ENCODE results near the gene MYO5B.

Gene MYO5B

DNA sequence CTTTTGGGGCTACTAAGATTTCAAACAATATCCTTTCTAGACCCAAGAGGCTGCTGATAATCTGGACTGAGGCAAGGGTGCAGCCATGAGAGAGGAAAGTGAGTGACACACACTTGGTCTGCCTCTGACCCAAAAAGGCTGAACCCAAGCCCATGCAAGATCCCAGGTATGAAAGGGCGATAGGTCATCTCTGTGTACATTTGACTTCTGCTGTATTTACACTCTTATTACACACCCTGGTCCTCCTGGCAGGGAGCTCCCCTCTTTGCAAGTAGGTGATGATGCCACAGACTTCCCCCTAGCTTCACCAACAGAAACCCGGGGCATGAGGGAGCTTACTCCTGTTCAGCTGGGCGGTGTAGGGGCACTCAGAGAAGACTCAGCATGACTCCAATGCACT is 319.8 kb downstream of the MYO5B start:
- no peak for DNase-seq

DNA sequence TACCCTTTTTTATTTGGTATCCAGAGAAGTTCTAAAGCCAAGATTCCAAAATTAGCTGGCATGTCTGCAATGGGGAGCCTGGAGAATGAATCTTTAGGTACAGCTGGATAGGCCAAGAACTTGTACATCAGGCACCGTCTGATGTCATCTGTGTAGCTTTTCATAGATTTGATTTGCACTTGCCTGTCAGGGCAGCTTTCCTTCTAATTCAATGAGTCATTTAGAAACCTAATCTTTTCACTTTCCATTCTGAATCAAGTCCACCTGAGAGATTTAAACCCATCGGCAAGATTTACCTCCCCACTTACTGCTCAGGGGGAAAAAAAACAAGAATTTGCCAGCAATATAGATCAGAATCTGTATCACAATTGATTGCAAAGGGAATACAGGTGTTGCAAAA is 320.7 kb downstream of the MYO5B start:
- no peak for DNase-seq

DNA sequence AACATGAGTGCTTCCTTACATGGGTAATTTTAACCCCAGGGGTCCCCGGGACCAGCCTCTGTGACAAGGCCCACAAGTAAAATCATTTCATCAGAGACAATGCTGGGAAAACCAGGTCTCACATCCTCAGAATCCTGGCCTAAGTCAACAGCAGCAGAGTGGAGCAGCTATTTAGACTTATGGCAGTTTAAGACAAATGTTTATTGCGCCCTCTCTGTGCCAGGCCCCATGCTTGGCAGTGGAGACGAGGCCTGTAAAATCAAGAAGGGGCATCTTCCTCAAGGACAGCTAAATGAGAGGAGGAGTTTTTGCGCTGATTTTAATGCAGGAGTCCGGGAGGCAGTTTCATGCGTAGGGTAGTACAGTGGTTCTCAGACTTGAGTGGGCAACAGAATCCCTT is 325.6 kb downstream of the MYO5B start:
- no peak for DNase-seq

DNA sequence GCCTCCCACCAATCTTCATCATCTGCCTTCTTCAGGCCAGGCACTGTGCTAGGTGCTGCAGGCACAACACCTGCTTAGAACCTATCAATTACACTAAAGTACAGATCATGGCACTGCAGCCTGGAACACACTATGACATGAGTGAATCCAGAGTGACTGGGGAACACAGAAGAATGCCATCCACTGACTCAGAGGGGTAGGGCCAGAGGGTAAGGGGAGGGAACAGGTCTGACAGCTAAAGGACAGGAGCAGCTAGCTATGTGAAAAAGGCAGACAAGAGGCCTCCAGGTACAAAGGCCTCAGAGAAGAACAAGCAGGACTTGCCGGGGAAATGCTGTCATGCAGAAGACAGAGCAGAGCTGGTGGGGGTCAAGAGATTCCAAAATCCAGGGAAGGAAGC is 328.3 kb downstream of the MYO5B start:
- no peak for DNase-seq

DNA sequence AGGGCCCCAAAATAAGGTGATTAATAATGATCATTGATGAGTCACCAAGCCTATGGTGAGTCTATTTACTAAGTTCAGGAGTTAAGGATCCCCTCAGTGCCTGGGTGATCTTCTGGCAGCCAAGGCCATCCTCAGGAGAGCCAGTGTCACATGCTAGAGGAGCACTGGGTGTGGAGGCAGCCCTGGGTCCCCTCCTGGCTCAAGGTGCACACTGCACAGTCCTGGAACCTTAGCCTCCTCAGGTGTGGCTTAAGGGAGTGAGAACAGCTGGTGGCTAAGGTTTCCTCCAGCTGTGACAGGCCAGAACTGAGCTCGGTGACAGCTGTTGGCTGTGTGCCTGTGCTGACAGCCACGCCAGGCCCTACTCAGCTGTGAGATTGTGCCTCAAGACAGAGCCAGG is 329.5 kb downstream of the MYO5B start:
- no peak for DNase-seq

DNA sequence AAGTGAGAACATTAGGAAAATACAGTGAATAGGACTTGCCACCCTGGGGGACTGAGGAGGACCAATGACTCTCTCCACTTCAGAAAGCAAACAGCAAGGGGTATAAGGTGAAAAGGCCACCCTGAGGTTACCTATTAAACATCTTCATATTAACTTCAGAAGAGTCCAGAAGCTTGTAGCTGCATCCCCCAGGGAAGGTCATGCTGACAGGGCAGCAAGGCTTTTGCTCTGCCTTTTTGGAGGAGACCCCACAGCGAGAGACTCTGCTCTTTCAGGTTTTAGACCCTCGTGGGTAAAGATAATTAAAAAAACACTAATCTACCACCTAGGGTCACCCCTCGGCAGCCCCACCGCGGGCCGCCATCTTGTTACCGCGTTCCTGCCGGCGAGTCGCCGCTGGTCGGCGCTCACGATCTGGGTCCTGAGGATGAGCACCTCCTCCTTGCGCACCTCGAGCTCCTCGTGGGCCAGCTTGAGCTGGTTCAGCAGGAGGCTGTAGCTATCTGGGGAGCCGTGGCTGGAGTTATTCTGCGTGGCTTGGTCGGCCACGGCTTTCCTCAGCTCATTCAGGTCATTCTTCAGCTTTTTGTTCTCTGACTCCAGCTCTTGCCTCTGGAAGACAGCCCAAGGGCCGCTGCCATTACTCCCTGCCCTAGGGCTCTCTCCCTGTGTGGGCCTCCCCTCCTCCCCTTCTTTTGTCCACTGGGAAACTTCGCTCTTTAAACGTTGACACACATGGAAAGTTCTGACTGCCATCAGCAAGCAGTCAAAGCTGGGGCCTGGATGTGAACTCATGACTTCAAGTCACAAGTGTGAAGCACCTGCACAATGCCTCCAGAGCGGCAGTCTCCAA is 331.0 kb downstream of the MYO5B start:
- no peak for DNase-seq

DNA sequence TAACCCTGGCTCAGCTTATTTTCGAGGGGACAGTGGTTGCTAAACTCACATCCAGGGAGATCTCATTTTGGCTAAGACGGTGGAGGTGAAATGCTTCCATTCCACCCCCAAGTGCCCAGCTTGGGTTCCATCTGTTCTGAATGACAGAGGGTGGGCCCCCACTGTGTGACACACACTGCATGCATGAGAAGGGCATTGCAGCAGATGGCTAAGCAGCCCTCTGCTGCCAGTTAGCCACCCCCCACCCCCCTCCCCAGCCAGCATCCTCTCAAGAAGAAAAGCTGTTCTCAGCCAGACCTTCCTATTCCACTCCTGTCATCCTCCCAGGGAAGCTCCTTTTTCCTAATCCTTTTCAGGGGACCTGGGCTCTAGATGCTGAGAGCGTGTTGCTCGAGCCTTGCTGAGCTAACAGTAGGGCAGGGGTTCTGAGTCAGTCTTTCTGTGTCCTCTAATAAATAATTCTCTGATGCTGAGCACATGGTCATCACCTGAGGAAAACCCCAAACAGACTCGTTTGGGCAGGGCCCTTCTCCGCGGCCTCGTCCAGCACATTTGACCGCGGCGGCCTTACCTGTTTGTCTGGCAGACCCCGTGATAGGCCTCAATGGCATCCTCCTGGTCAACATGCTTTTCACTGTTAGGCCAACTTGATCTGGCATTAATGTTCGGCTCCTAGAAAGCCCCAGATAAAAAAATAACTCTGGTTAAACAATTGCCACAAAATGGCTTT is 332.1 kb downstream of the MYO5B start:
- no peak for DNase-seq

DNA sequence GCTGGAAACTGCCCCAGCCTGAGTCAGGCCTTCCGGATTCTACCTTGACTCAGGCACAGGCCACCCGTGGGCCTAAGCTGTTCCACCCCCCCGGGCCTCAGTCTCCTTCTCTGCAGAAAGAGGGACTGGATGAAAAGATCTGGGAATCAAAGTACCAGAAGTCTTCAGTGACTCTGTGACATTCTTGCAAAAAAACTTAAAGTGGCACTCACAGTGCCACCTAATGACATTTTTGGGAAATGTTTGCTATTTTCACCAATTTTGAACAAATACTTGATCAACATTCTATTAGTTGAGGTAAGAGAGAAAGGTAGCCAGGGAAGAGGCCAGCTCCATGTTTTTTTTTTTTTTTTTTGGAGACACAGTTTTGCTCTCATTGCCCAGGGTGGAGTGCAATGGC is 333.3 kb downstream of the MYO5B start:
- no peak for DNase-seq

DNA sequence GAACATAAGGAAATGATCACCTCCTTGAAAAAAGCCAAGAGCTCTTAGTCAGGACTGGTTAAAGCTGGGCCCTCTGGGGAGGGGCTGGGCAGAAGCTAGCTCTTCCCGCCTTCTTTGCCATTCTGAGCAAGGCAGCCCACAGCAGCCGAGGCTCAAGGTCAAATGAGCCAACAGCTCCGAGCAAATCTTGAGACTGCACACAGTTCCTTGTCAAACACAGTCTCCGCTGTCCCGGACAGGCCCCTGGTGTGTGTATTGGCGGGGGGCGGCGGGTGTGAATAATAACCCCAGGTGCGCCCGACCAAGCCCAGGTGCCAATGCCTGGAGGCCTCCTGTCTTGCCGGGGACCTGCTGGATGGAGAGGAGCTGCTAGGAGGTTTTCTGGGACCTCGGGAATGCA is 335.2 kb downstream of the MYO5B start:
- no peak for DNase-seq

DNA sequence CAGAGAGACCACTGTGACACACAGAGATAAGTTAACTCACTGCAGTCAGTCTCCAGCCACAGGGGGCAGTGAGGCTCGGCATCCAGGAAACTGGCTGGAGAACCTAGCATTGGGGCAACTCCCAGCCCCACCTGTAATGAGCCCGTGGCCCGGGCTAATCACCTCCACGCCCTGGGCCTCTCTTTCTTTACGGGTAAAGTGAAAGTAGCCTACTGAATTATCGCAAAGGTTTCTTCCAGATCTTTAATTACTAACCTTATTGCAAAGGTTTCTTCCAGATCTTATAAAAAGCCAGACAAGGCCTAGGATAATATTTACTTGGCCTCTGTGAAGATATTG is 336.0 kb downstream of the MYO5B start:
- DNase-seq, result no peak

DNA sequence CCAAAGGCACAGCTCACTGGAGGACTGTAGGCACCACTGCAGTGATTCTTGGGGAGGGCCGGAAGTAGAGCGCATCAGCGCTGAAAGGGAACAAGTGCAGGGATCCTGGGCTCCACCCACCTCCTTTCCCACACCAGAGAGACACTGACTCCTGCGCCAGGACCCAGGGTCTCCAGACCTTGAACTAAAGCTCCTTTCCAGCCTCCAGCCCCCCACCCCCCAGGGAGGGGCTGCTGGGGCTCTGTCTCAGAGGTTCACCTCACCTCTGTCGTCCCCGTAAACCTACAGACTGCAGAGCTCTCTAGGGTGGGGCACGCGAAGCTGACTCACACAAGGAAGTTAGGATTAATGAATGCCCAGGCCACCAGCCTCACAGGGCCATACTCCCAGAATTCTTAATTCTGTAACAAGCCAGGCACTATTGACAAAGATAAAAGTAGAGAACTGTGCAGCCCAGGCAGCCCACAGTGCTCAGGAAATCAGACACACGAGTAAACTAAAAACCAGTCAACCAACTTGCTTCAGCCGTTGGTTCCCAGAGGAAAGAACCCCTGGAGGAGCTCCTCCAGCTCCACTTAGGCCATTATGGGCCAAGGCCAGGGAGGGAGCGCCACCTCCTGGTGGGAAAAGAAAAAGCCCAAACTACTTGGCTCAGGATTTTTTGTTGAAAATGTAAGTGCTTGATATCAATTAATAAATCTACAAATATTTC is 336.5 kb downstream of the MYO5B start:
- peak; percentile 45 for DNase-seq

DNA sequence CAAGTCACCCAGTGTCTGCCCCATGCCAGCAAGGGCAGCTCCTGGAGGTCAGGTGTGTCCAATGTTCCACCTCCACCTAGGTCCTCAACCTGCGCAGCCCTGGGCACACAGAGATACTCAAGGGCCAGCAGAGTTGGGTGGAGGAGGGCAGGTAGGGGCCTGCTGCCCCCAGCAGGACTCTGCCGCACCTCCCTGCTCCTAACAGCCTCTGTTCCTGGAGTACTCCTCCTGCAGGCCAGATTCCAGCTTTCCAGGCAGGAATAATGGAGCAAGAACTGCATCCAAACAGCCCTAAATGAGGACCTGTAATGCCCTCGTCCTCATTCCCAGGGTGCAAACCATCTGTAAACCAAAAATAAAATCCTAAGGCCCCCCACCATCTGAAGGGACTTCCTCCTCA is 337.2 kb downstream of the MYO5B start:
- DNase-seq, result no peak

DNA sequence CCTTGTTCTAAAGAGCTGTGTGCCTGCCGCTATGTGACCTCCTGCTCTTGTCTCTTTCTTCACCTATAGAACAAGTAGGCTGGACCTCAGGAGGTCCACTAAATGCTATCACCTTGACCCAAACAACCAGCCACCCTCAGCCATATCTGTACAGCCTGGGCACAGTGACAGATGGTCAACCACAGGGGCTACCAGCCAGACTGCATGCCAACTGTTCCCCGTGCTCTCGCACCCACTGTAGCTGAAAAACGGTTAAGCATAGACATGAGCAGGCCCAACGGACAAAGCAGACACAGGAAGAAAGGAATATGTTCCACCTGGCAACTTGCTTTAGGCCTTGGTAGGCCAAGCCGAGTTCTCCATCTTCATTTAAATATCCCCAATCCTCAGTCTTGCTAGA is 338.5 kb downstream of the MYO5B start:
- DNase-seq, result no peak

DNA sequence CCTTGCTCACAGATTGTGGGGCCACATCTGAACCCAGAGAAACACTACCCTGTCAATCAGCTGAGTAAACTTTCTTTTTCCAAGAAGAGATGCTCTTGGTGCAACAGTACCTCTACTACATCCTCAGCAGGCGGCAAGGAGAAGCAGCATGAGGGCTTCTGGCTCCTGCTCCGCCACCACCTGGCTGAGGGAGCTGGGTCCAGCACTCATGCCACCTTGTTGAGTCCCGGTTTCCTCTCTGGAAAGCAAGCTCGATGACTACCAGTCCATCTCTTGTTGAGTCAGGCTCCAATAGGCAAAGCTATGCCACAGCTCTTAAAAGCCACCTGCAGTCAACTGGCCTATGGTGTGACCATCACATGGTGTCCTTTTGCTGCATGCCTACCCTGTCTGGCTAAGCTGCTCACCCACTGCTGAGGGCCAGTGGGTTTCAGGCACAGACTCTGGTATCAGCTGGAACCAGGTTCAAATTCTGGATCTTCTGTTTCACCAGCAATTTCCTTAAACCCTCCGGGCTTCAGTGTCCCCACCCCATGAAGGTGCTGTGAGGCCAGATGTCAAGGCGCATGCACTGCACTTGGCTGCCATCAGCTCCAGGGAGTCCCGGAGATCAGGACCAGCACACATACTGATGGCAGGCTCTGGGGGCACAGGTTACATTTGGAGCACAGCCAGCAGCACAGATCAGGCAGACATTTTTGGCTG is 339.1 kb downstream of the MYO5B start:
- DNase-seq, result no peak

DNA sequence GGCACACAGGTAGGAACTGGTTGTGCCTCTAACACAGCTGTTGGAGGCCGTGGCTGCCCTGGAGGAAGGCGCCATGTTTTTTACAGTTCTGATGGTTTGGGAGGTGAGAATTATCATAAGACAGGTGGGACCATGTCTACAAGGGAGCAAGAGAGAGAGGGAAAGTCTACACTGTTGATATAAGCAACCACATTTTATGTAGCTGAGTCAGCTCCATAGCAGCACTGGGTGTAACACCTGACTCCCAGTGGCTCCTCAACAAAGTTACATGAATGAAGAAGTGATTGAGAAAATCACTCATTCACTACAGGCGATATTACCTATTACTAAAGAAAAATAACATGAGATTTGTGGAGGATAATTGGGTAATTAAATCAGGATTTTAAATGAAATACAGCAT is 340.3 kb downstream of the MYO5B start:
- no peak for DNase-seq

DNA sequence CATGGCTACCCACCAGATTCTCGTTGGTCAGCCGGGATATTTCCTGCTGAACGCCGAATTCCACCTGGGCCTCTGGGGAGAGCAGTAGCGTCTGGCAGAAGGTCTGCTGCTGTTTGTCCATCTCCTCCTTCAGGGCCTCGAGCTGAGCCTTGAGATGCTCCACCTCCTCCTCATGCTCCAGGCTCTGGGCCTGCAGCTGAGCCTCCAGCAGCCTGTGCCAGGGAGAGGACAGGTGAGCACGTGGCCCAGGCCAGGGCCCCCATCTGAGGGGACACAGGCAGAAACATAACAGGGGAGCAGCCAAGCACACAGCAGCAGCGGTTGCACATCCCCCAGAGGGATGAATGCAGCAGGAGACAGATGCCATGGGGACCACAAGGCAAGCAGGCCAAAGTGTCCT is 341.5 kb downstream of the MYO5B start:
- no peak for DNase-seq

DNA sequence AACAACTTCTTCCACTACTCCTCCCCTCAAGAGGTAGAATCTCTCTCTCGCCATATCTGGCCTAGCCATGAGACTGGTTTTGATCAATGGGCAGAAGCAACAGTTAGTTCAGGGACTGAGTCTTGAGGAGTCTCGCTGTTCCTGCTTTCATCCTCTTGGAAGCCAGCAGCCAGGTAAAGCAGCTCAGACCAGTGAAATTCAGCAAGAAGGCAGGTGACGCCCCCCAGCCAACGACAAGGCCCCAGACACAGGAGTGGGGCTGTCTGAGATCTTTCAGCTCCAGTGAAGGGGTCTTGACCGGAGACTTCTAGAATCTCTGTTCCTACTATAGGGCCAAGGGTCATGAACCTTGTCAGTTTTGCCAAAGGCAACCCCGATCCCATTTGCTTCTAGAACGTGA is 341.9 kb downstream of the MYO5B start:
- DNase-seq, result no peak

DNA sequence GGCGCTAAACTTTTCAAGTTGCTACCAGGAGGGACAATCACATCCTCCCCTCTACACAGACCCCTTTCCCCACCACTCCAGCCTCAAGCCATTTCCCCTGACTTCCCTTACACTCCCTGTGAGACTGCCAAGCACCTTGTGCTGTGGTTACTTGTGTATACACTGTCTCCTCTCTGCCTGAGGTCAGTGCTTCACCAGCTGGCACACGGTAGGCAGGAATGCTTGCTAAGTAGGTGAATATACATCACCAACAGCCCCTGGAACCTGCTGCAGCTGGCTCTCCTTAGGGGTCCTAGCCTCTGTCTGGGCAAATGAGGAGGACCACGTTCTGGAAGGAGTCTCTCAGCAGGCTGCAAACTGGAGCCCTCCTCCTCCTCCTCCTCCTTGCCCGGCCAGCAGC is 343.3 kb downstream of the MYO5B start:
- no peak for DNase-seq

DNA sequence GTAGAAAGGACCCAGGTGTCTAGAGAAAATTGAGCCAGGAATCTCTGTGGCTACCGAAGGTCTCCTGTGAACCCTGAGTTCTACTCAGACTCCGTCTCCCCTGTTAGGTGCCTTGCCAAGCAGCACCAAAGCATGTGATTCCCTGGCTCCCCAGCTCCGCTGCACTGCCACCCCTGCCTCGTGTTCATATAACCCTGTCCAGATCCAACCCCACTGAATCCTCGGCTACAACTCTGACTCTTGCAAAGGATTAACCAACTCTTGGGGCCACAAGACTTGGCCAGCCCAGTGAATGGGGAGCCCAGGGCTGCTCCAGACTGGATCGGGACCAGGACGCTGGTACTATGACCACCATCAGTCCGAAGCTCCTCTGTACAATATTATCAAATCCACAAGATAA is 344.3 kb downstream of the MYO5B start:
- no peak for DNase-seq

DNA sequence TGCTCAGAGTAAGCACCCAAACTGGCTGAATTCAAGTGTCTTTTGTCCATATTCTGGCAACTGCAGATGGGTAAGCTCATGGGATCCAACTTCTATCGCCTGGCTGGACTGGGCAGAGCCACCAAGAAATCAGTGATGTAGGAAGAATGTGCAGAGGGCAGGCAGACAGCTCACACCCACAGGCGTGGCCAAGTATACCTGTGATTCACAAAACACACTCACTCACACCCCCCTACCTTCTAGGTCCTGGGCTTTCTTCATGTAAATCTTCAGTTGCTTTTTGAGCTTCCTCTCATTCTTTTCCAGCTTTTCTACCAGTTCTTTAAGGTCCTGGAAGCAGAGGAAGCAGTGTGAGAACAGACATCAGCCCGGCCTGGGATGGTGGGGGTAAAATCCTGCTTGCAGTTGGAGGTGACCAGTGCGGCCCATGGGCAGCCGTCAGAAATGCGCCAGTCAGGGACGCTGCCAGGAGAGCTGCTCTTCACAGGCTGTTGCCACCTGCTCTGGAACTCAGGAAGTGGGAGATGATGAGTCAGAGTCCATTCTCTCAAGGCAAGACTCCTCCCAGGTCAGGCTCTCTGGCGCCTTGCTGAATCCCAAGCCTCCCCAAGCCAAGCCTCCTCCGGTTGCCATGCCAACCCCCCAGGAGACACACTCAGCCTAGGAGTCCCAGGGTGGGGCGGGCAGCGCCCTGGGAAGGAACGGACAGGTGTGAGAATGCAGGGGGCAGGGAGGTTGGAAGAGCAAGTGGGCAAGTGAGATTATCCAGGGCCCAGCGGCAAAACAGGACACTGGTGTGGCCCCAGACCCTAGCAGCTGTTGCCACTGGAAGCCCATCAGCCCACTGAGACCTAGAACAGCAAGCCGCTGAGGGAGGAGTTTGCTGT is 345.4 kb downstream of the MYO5B start:
- no peak for DNase-seq

DNA sequence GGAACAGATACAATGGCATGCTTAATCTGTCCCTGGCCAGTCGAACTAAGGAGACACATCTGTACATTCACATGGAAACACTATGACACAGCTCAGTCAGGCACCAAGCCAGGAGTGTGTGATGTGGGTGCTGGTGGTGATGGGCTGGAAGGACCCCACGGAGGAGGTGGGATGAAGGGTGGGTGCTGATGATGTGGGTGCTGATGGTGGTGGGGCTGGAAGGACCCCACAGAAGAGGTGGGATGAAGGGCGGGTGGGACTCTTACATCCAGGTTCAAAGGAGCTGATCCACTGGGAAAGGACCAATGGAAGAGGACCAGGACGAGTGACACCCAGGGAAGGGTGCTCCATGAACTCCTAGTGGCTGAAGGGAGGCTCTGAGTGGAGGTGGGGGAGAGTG is 346.8 kb downstream of the MYO5B start:
- no peak for DNase-seq

DNA sequence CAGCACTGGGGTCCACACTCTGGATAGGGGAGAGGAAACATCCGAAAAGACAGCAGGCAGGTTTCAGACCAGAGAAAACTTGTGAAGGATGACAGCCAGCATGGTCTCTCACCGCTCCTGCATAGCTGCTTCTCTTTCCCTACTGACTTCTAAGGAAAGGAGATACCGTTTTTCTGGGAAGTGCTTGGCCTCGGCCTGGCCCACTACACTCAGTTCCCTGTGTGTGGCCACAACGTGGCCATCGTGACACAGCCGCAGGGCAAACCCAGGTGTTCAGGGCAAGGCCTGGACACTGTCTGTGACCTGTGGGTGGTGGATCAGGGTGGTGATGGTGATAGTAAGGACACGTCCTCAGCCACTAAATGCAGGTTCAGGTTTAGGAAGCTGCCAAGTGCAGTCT is 347.4 kb downstream of the MYO5B start:
- no peak for DNase-seq

Data from inflammatory macrophage treated with lipopolysaccharide for 4 hours (primary cell).